ENCODE measurements around the gene ZNF638.
A peak's percentile ranks its signal among the peaks of the same experiment; 100 is the strongest.
"Not testable (repeated sequence)": the region's sequence is repeated elsewhere in the genome, so short reads cannot be mapped to it uniquely, and the experiment has no call there.

ZNF638 gene, protein sequence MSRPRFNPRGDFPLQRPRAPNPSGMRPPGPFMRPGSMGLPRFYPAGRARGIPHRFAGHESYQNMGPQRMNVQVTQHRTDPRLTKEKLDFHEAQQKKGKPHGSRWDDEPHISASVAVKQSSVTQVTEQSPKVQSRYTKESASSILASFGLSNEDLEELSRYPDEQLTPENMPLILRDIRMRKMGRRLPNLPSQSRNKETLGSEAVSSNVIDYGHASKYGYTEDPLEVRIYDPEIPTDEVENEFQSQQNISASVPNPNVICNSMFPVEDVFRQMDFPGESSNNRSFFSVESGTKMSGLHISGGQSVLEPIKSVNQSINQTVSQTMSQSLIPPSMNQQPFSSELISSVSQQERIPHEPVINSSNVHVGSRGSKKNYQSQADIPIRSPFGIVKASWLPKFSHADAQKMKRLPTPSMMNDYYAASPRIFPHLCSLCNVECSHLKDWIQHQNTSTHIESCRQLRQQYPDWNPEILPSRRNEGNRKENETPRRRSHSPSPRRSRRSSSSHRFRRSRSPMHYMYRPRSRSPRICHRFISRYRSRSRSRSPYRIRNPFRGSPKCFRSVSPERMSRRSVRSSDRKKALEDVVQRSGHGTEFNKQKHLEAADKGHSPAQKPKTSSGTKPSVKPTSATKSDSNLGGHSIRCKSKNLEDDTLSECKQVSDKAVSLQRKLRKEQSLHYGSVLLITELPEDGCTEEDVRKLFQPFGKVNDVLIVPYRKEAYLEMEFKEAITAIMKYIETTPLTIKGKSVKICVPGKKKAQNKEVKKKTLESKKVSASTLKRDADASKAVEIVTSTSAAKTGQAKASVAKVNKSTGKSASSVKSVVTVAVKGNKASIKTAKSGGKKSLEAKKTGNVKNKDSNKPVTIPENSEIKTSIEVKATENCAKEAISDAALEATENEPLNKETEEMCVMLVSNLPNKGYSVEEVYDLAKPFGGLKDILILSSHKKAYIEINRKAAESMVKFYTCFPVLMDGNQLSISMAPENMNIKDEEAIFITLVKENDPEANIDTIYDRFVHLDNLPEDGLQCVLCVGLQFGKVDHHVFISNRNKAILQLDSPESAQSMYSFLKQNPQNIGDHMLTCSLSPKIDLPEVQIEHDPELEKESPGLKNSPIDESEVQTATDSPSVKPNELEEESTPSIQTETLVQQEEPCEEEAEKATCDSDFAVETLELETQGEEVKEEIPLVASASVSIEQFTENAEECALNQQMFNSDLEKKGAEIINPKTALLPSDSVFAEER (N-terminal part only)

GRCh38 chr2:71331581-71332434, at the start of gene ZNF638:
ZNF638 (plus strand) TSS chr2:71331782; CDS start chr2:71348955, 17,173 bp downstream.
- DNase-seq (ENCODE audit: low read depth): peak; percentile 91

DNA sequence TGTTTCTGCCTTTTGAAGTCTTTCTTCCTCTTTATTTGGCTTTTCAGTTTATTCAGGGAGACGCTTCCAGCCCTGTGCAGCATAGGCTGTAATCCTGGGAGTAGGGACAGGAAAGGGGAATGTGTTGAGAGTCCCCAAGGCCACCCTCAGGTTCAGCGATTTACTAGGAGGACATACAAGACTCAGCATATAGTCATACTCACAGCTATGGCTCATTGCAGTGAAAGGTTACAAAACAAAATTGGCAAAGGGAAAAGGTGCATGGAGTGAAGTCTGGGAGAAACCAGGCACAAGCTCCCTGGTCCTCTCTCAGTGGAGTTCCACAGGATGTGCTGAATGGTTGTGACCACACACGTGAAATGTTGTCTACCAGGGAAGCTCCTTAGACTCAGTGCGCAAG, 49.6 kb upstream of the ZNF638 start:
- DNase-seq (ENCODE audit: low read depth): no peak

DNA sequence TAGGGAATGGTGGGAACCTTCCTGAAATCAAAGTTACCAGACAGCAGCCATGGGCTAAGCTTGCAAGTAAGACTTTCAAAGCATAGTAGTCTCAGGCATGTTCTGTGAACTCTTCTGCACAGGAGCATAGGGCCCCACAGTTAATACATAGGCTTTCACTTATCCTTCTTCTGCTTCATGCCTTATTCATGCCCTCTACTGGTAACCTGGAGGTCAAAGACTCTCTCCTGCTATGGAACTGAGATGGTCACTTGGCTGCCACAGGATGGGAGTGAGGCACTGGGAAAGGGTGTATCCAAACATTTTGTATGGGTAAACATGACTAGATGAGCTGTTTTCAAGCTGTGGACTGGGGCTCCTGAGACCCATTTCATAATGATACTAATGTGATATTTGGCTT, 49.1 kb upstream of the ZNF638 start:
- DNase-seq (ENCODE audit: low read depth): no peak

GRCh38 chr2:71283131-71283530, 48.5 kb upstream of the ZNF638 start:
- no peak for DNase-seq (ENCODE audit: low read depth)

- DNase-seq (ENCODE audit: low read depth): no peak
These were observed 45.9 kb upstream of the ZNF638 start for GRCh38 chr2:71285706-71286105.

DNA sequence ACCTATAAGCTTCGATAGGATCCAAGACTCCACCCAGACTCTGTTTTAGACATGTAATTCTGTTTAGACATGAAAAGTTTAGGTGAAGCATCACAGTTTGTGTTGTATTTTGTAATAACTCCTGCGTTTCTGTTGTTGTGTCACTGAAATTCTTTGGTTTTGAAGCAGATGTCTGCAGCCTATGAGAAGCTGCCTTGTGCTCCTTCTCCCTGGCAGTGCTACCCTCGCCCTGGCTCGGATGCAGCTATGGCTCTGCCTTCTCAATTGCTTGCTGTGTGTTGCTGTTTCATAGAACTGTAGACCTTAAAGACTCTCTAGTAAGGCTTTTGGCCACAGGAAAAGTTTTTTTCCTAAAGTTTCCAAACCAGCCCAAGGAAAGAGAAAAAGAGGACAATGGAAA, 40.2 kb upstream of the ZNF638 start:
- DNase-seq (ENCODE audit: low read depth): no peak

- DNase-seq (ENCODE audit: low read depth): no peak
These were observed 39.4 kb upstream of the ZNF638 start for GRCh38 chr2:71292159-71292558.

- DNase-seq (ENCODE audit: low read depth): no peak
These were observed 32.7 kb upstream of the ZNF638 start for GRCh38 chr2:71298914-71299313.

- no peak for DNase-seq (ENCODE audit: low read depth)
These were observed 32.1 kb upstream of the ZNF638 start for GRCh38 chr2:71299507-71299906.

DNA sequence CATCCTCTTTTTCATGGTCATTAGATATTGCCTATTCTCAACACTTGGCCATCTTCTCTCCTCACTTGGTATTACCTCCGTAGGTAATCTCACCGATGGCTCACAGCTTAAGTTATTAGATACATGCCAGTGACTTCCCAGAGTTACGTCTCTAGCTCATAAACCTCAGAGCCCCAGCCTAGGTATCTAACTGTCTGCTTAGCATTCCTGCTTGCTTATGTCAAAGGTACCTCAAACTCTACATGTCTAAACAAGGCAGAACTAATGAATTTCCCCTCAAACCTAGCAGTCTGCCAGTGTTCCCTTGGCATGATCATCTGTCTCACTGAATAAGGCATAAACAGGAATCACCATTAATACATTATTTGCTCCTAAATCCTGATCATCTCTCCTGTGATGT, 27.7 kb upstream of the ZNF638 start:
- no peak for DNase-seq (ENCODE audit: low read depth)

GRCh38 chr2:71306762-71307161, 24.8 kb upstream of the ZNF638 start:
- DNase-seq (ENCODE audit: low read depth): no peak

GRCh38 chr2:71313016-71313766, 18.4 kb upstream of the ZNF638 start:
- no peak for DNase-seq (ENCODE audit: low read depth)

- no peak for DNase-seq (ENCODE audit: low read depth)
These were observed 14.5 kb upstream of the ZNF638 start for GRCh38 chr2:71317060-71317459.

- DNase-seq (ENCODE audit: low read depth): not testable (repeated sequence)
These were observed 13.7 kb upstream of the ZNF638 start for GRCh38 chr2:71317900-71318299.

DNA sequence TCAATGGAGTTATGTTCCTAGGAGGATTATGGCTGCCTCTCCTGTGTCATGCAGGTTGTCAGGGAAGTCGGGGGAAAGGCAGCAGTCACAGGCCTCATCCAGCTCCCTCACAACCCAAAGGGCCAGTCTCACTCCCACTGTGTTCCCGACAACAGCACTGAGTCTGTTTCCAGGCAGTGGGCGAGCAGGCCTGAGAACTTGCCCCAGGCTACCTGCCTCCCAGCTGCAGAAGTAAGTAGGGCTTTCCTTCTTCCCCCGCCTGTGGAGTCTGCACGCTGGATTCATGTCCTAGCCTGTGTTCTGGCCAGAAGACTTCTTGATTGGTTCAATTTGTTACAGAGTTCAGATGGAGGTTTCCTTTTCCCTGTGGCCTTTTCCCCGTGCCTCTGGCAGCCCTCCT, 8.2 kb upstream of the ZNF638 start:
- no peak for DNase-seq (ENCODE audit: low read depth)

GRCh38 chr2:71326968-71327367, 4.6 kb upstream of the ZNF638 start:
- DNase-seq (ENCODE audit: low read depth): no peak

DNA sequence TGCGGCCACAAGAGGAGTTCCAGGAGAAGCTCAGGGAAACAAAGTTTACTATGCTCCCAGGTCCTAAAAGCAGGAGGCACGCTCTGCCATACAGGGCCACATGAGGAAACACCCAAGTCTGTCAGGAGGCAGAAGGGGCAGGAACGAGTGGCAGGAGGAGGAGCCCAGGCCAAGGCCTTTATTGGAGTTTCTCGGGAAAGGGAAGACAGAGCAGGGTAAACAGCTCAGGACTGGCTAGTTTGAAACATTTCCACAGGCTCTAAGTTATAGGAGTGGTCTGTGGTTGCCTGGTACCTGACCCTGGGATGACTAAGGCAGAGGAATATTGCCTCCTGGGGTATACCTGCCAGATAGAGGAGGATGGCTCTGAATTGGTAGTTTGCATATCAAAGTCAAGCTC, 3.7 kb upstream of the ZNF638 start:
- no peak for DNase-seq (ENCODE audit: low read depth)

- no peak for DNase-seq (ENCODE audit: low read depth)
These were observed 1.4 kb upstream of the ZNF638 start for GRCh38 chr2:71330155-71330554.

- no peak for DNase-seq (ENCODE audit: low read depth)
These were observed 824 bp upstream of the ZNF638 start for GRCh38 chr2:71330585-71331330.

DNA sequence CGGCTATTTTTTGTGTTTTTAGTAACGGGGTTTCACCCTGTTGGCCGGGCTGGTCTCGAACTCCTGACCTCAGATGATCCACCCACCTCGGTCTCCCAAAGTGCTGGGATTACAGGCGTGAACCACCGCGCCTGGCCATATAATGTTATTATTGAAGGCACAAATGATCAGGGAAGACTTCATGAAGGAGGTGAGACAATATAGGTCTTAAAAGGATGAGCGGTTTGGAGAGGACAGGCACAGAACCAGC, 326 bp upstream of the ZNF638 start:
- peak; percentile 9 for DNase-seq (ENCODE audit: low read depth)

Data from stimulated activated CD8-positive, alpha-beta memory T cell treated with anti-CD3 and anti-CD28 coated beads, Interleukin-4, amount 100 ng/mL, for 24 hours (primary cell).